Measurements from ENCODE around the gene E2F3.

Gene E2F3

GRCh38 chr6:20401205-20402091 is at the start of gene E2F3:
Gene E2F3, plus strand, starts transcription at chr6:20401879. Its CDS starts 354 bp downstream, at chr6:20402233.
- DNase-seq: peak; percentile 98 to 99

GRCh38 chr6:20352346-20352745 is 49.3 kb upstream of the E2F3 start:
- DNase-seq: peak in 1 of 2 experiments; percentile 19

DNA sequence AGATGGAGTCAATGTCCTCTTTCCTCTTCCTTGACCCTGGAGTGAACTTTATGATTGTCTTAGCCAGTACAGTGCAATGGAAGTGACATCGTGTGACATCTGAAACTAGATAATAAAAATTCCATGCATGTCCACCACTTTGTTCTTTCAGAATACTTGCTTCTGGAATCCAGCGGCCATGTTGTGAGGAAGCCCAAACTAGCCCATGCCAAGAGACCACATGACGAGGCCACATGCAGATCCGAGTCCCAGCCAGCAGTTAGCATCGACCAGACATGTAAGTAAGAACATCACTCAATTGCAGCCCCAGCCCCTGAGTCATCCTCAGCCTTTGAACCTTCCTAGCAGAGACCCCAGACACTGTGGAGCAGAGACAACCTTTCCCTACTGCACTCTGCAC is 48.5 kb upstream of the E2F3 start:
- DNase-seq: no peak

DNA sequence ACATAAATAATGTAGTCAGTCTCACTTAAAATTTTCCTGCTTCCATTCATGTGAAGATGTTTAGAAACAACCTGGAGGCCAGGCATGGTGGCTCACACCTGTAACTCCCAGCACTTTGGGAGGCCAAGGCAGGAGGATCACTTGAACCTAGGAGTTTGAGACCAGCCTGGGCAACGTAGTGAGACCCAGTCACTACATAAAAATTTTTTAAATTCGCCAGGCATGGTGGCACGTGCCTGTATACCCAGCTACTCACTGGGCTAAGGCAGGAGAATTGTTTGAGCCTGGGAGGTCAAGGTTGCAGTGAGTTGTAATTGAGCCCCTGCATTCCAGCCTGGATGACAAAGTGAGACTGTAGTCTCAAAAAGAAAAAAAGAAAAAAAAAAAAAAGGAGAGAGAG is 47.3 kb upstream of the E2F3 start:
- no peak for DNase-seq

- DNase-seq: no peak
Measured at GRCh38 chr6:20360471-20361119, 41.1 kb upstream of the E2F3 start.

GRCh38 chr6:20362623-20363022 is 39.1 kb upstream of the E2F3 start:
- DNase-seq: no peak

GRCh38 chr6:20364327-20364726 is 37.4 kb upstream of the E2F3 start:
- DNase-seq: no peak

DNA sequence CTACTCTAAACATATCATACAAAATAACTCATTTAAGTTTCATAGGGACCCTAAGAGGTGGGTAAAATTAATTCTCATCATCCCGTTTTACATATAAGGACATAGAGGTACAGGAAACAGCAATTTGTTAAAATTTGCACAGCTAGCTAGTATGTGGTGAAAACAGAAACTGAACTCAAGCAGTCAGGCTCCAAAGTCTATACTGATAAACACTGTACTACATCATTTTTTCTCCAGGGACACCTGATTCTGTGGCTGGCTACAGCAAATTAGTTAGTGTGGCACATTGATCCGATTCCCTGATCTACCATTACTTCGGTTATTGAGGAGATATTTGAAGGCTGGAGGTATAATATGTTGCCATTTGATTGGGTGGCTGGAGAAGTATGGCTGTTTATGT is 36.2 kb upstream of the E2F3 start:
- no peak for DNase-seq

- DNase-seq: peak; percentile 28 to 29
Measured at GRCh38 chr6:20366082-20366830, 35.4 kb upstream of the E2F3 start.

DNA sequence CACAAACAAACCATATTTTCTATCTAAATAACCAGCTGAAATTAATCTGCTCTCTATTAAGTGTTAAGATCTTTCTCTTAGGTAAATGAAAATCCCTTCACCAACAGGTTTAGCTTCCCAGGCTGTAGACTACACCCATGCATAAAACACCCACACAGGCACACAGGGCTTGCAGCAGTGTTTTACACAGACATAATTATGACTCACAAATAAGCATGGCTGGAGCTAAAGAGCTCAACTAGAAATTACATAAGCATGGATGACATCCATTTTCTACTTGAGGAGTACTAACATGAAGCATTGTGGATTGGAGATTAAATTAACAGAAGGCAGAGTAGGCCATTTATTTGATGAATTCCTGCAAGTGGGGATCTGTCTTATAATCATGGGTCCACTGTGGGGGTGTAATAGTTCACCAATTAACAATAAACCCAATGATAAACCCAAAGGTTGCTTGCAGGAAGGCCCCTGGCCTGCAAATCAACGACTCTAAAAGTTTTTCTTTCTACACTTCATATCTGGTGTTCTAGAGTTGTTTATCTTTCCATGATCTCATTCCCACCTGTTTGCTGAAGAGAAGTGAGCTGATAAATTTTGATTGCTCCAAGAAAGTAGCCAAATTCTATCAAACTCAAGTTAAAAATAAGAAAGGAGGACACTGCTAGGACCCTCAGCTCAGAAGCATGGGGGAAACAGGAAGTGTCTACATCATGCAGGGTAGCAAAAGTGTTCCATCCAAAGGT is 33.8 kb upstream of the E2F3 start:
- peak in 1 of 2 experiments; percentile 12 for DNase-seq

GRCh38 chr6:20370393-20370792 is 31.3 kb upstream of the E2F3 start:
- DNase-seq: no peak

DNA sequence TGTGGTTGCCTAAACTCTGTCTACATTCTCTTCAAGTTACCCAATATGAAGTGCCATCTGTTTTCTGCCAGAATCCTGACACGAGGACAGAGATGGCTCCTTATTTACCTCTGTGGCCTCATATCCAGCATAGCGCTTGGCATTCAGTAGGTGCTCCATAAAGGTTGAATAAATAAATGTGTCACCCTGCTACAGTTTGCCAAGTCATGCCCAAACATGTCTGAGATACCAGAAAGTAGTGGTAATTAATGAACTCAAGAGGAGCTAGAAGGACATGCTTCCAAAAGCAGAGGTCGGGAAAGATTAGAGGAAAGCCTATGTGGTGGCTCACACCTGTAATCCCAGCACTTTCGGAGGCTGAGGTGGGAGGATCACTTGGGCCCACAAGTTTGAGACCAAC is 30.9 kb upstream of the E2F3 start:
- no peak for DNase-seq

DNA sequence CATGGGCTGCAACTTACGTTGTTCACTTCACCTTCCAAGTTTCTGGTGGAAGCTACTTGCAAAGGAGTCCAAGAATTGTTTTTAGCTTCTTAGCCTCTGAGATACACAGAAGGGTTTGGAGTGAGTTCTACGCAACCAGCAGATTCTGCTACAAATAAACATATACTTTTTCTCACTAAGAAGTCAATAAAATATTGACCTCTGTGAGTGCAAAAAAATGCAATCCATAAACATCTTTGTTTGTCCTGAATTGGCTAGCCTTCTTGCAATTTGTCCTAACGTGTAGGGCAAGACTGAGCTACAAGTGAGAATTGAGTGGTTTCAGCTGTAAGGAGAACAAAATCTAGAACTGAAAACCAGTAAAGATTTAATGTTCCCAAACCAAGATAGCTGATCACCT is 26.2 kb upstream of the E2F3 start:
- no peak for DNase-seq

- no peak for DNase-seq
Measured at GRCh38 chr6:20377623-20378265, 23.9 kb upstream of the E2F3 start.

DNA sequence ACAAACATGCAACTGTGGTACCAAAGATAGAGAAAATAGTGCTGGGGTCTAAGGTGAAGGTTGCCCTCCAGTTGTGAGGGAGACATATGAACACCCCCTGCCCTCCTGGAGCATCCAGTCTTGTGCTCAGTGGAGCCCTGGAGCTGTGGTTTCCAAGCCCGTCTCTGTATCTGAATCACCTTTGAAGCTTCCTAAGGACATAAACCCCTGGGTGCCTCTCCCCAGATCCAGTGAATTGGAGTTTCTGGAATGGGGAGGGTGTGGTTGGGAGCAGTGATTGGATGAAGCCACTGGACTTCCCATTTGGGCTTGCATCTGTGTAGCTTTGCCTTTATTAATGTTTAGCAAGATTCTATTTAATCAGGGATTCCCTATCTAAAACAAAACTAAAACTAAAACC is 22.4 kb upstream of the E2F3 start:
- no peak for DNase-seq

- DNase-seq: no peak
Measured at GRCh38 chr6:20386218-20386617, 15.5 kb upstream of the E2F3 start.

- no peak for DNase-seq
Measured at GRCh38 chr6:20389066-20389465, 12.6 kb upstream of the E2F3 start.

DNA sequence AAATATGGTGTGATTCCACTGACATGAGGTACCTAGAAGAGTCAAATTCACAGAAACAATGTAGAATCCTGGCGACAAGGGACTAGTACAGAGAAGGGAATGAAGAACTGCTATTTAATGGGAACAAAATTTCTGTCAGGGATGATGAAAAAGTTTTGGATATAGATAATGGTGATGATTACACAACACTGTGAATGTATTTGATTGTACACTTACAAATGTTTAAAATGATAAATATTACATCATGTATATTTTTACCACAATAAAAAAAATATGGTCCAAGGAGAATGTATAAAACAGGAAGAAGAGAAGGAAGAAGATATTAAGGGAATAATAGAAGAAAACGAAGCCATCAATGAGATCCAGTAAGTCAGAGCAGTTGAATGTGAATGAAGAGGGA is 8.4 kb upstream of the E2F3 start:
- no peak for DNase-seq

GRCh38 chr6:20399518-20399917 is 2.2 kb upstream of the E2F3 start:
- no peak for DNase-seq

- DNase-seq: peak; percentile 59
Measured at GRCh38 chr6:20400456-20401204, 1.0 kb upstream of the E2F3 start.

- no peak for DNase-seq
Measured at GRCh38 chr6:20402092-20402341, 338 bp downstream of the E2F3 start.
